ENCODE data around the gene FGF9.

FGF9 gene

DNA sequence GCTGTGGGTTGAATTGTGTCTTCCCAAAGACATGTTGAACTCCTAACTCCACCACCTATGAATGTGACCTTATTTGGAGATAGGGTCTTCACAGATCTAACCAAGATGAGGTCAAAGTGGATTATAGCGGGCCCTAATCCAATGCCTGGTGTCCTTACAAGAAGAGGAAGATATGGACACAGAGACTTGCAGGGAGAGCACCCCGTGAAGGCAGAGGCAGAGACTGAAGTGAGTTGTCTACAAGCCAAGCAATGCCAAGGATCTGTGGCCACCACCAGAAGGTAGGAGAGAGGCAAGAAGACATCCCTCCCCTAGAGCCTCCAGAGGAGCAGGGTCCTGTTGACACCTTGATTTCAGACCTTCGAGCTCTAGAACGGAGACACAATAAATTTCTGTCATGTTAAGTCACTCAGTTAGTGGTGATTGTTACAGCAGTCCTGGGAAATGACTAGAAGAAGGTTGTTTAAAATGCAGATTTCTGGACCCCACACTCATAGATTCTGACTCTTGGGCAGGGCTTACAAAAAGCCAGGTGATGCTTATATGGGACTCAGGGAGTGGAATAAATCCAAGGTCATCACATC is 70.6 kb downstream of the FGF9 start:
- CTCF ChIA-PET: no interaction called here
- no peak for TF ChIP-seq ARNT (IDR thresholded peaks at IDR 0.05)
- no peak for TF ChIP-seq NFRKB (IDR thresholded peaks at IDR 0.05)
- TF ChIP-seq BHLHE40 (IDR thresholded peaks at IDR 0.05; ENCODE audit: borderline replicate concordance): no peak
- TF ChIP-seq, protein P1, sequence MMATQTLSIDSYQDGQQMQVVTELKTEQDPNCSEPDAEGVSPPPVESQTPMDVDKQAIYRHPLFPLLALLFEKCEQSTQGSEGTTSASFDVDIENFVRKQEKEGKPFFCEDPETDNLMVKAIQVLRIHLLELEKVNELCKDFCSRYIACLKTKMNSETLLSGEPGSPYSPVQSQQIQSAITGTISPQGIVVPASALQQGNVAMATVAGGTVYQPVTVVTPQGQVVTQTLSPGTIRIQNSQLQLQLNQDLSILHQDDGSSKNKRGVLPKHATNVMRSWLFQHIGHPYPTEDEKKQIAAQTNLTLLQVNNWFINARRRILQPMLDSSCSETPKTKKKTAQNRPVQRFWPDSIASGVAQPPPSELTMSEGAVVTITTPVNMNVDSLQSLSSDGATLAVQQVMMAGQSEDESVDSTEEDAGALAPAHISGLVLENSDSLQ (IDR thresholded peaks at IDR 0.05): no peak
- no peak for TF ChIP-seq FOXA1 (IDR thresholded peaks at IDR 0.05)
- TF ChIP-seq FOXK2 (IDR thresholded peaks at IDR 0.05): no peak
- TF ChIP-seq TARDBP (IDR thresholded peaks at IDR 0.05): no peak
- no peak for TF ChIP-seq CTBP1 (IDR thresholded peaks at IDR 0.05; ENCODE audit: borderline replicate concordance)
- no peak for TF ChIP-seq ZNF384 (IDR thresholded peaks at IDR 0.05)
- no peak for TF ChIP-seq SP1 (IDR thresholded peaks at IDR 0.05)
- POLR2A ChIA-PET: no interaction called here
- DNase-seq (ENCODE audit: extremely low spot score): no peak

DNA sequence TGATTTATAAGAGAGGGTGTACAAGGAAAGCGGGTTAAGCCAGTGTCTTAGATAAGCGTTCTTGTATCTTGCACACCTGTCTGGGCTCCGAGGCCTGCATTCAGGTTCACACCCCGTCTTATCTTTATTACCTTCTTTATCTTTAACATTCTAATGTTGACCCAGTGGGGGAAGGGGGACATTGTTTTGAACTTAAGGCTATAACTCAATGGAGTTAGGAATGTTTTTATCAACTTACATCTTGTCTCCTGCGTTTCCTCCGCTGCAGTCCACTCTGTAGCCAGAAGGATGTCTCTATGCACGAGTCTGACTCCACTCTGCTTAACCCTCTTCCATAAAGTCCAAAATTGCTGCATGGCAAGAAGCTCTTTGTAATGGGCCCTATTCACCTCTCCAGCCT is 71.2 kb downstream of the FGF9 start:
- POLR2A ChIA-PET: no interaction called here
- DNase-seq (ENCODE audit: extremely low spot score): no peak
- CTCF ChIA-PET: no interaction called here
- TF ChIP-seq ZNF384 (IDR thresholded peaks at IDR 0.05) (no peak), TARDBP (IDR thresholded peaks at IDR 0.05) (no peak), CTBP1 (IDR thresholded peaks at IDR 0.05; ENCODE audit: borderline replicate concordance) (no peak), SUZ12 (IDR thresholded peaks at IDR 0.05) (no peak), ARNT (IDR thresholded peaks at IDR 0.05) (no peak), HDGF (IDR thresholded peaks at IDR 0.05; ENCODE audit: borderline replicate concordance) (no peak), NFRKB (IDR thresholded peaks at IDR 0.05) (no peak), L3MBTL2 (conservative IDR thresholded peaks at IDR 0.05) (no peak), SP1 (IDR thresholded peaks at IDR 0.05) (no peak), BHLHE40 (IDR thresholded peaks at IDR 0.05; ENCODE audit: borderline replicate concordance) (no peak), FOXM1 (IDR thresholded peaks at IDR 0.05; ENCODE audit: borderline replicate concordance) (no peak), LEF1 (IDR thresholded peaks at IDR 0.05; ENCODE audit: borderline replicate concordance) (no peak), FOXK2 (IDR thresholded peaks at IDR 0.05) (no peak), FOXA1 (IDR thresholded peaks at IDR 0.05) (no peak), ELF4 (IDR thresholded peaks at IDR 0.05) (no peak)
- TF ChIP-seq, protein P1 (IDR thresholded peaks at IDR 0.05): no peak

DNA sequence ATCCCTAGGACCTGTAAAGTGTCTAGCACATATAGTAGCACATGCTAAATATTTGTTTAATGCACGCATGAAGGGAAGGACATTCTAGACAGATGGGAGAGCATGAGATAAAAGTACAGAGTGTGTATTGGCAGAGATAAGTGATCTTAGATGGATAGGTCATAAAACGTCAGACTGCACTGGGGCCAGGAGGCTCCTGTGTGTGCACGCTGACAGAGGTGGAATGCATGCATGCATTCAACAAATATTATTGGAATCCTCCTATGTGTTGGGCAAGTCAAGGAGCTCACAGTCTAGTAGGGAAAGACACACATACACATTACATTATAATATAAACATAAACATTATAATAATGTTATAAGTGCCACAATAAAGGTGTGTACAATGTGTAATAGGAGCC is 73.3 kb downstream of the FGF9 start:
- ChIA-PET POLR2A (no interaction called here), CTCF (no interaction called here)
- TF ChIP-seq ELF4 (IDR thresholded peaks at IDR 0.05) (no peak), FOXA1 (IDR thresholded peaks at IDR 0.05) (no peak), HDGF (IDR thresholded peaks at IDR 0.05; ENCODE audit: borderline replicate concordance) (no peak), CTBP1 (IDR thresholded peaks at IDR 0.05; ENCODE audit: borderline replicate concordance) (no peak), FOXM1 (IDR thresholded peaks at IDR 0.05; ENCODE audit: borderline replicate concordance) (no peak), SUZ12 (IDR thresholded peaks at IDR 0.05) (no peak), L3MBTL2 (conservative IDR thresholded peaks at IDR 0.05) (no peak), ZNF384 (IDR thresholded peaks at IDR 0.05) (no peak), NFRKB (IDR thresholded peaks at IDR 0.05) (no peak), SP1 (IDR thresholded peaks at IDR 0.05) (no peak), ARNT (IDR thresholded peaks at IDR 0.05) (no peak), BHLHE40 (IDR thresholded peaks at IDR 0.05; ENCODE audit: borderline replicate concordance) (no peak), FOXK2 (IDR thresholded peaks at IDR 0.05) (no peak)

DNA sequence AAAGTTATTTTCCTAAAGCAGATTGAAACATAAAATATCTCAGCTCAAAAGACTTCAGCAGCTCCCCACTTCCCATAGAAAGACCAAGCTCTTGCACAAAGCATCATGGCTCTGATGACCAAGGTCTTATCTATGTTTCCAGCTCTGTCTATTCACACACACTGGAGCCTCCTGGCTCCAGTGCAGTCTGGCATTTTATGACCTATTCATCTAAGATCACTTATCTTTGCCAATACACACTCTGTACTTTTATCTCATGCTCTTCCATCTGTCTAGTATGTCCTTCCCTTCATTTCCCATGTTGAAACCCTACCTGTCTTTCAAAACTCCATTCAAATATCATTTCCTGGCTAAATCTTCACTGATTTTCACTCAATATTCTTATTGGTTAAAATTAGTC is 74.4 kb downstream of the FGF9 start:
- POLR2A ChIA-PET: no interaction called here
- TF ChIP-seq BHLHE40 (IDR thresholded peaks at IDR 0.05; ENCODE audit: borderline replicate concordance) (no peak), ELF4 (IDR thresholded peaks at IDR 0.05) (no peak), TARDBP (IDR thresholded peaks at IDR 0.05) (no peak), SUZ12 (IDR thresholded peaks at IDR 0.05) (no peak), ZNF384 (IDR thresholded peaks at IDR 0.05) (no peak), HDGF (IDR thresholded peaks at IDR 0.05; ENCODE audit: borderline replicate concordance) (no peak), SP1 (IDR thresholded peaks at IDR 0.05) (no peak), ARNT (IDR thresholded peaks at IDR 0.05) (no peak), L3MBTL2 (conservative IDR thresholded peaks at IDR 0.05) (no peak), CTBP1 (IDR thresholded peaks at IDR 0.05; ENCODE audit: borderline replicate concordance) (no peak), FOXM1 (IDR thresholded peaks at IDR 0.05; ENCODE audit: borderline replicate concordance) (no peak)
- TF ChIP-seq, protein P1 (IDR thresholded peaks at IDR 0.05): no peak
- DNase-seq (ENCODE audit: extremely low spot score): no peak
- CTCF ChIA-PET: no interaction called here

More for the DNA sequence above, 73.3 kb downstream of the FGF9 start:
- DNase-seq (ENCODE audit: extremely low spot score): no peak

DNA sequence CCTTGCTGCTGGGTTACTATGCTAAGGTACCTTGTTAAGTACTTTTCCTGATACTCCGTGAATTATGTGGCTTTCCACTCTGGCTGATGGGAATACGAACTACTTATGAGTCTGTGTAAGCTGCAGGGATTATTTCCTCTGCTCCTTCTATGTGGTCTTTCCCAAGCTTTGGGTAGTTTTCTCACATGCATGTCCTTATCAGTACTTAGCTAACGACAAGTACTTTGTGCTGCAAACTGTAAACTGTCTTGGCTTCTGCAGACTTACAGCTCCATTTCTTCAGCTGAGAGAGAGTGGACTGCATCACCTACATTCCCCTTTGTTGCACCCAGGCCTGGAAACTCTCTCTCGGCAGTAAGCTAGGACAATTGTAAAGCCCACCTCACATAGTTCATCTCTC is 76.6 kb downstream of the FGF9 start:
- ChIA-PET CTCF (no interaction called here), POLR2A (no interaction called here)
- TF ChIP-seq FOXM1 (IDR thresholded peaks at IDR 0.05; ENCODE audit: borderline replicate concordance) (no peak), LEF1 (IDR thresholded peaks at IDR 0.05; ENCODE audit: borderline replicate concordance) (no peak), FOXA1 (IDR thresholded peaks at IDR 0.05) (no peak), SP1 (IDR thresholded peaks at IDR 0.05) (no peak), HDGF (IDR thresholded peaks at IDR 0.05; ENCODE audit: borderline replicate concordance) (no peak), ELF4 (IDR thresholded peaks at IDR 0.05) (no peak), CTBP1 (IDR thresholded peaks at IDR 0.05; ENCODE audit: borderline replicate concordance) (no peak), BHLHE40 (IDR thresholded peaks at IDR 0.05; ENCODE audit: borderline replicate concordance) (no peak), SUZ12 (IDR thresholded peaks at IDR 0.05) (no peak), L3MBTL2 (conservative IDR thresholded peaks at IDR 0.05) (no peak), TARDBP (IDR thresholded peaks at IDR 0.05) (no peak), ZNF384 (IDR thresholded peaks at IDR 0.05) (no peak), NFRKB (IDR thresholded peaks at IDR 0.05) (no peak), ARNT (IDR thresholded peaks at IDR 0.05) (no peak), FOXK2 (IDR thresholded peaks at IDR 0.05) (no peak)
- TF ChIP-seq, protein P1 (IDR thresholded peaks at IDR 0.05): no peak
- DNase-seq (ENCODE audit: extremely low spot score): no peak
